GM21737 (cell line): ENCODE measurements around the gene PIGU.

Experiments used
- ATAC-seq: cut with Tn5 transposase; IDR thresholded peaks from one replicate; pipeline ENCODE4 v1.9.1; 2021; ENCODE audit warnings: mild to moderate bottlenecking, moderate library complexity; ENCODE audit not compliant: unreplicated experiment

Gene PIGU

GRCh38 chr20:34560141-34560523 lies 116.8 kb downstream of the PIGU start:
- ATAC-seq: no peak

GRCh38 chr20:34559311-34560140 lies 117.4 kb downstream of the PIGU start:
- no peak for ATAC-seq

GRCh38 chr20:34558320-34559218 lies 118.3 kb downstream of the PIGU start, which contains the start of gene MAP1LC3A:
TSS of gene MAP1LC3A (plus strand) at chr20:34558718. CDS start at chr20:34558869, 151 bp downstream.
- ATAC-seq: no peak

GRCh38 chr20:34557936-34558319 lies 119.0 kb downstream of the PIGU start:
- ATAC-seq: no peak

- ATAC-seq: no peak
Measured at GRCh38 chr20:34553366-34553867, 123.5 kb downstream of the PIGU start.

GRCh38 chr20:34552569-34552968 lies 124.3 kb downstream of the PIGU start:
- ATAC-seq: no peak

- no peak for ATAC-seq
Measured at GRCh38 chr20:34549929-34550305, 127.0 kb downstream of the PIGU start.

GRCh38 chr20:34549291-34549928 lies 127.5 kb downstream of the PIGU start:
- ATAC-seq: no peak

- no peak for ATAC-seq
Measured at GRCh38 chr20:34547844-34548613, 128.9 kb downstream of the PIGU start.

GRCh38 chr20:34546751-34547181 lies 130.1 kb downstream of the PIGU start:
- no peak for ATAC-seq

GRCh38 chr20:34544109-34544796 lies 132.6 kb downstream of the PIGU start:
- no peak for ATAC-seq

GRCh38 chr20:34543463-34544056 lies 133.3 kb downstream of the PIGU start:
- ATAC-seq: no peak

- no peak for ATAC-seq
Measured at GRCh38 chr20:34542439-34542838, 134.5 kb downstream of the PIGU start.

- no peak for ATAC-seq
Measured at GRCh38 chr20:34541917-34542316, 135.0 kb downstream of the PIGU start.

GRCh38 chr20:34541264-34541901 lies 135.5 kb downstream of the PIGU start:
- ATAC-seq: no peak

- no peak for ATAC-seq
Measured at GRCh38 chr20:34540596-34541263, 136.2 kb downstream of the PIGU start.

- ATAC-seq: no peak
Measured at GRCh38 chr20:34539756-34540155, 137.1 kb downstream of the PIGU start.

- ATAC-seq: no peak
Measured at GRCh38 chr20:34538671-34539123, 138.2 kb downstream of the PIGU start.
